Embryonic facial prominence (tissue), 1 donor: ENCODE measurements around the gene TCTN1.
"Not testable (repeated sequence)": the region's sequence is repeated elsewhere in the genome, so short reads cannot be mapped to it uniquely, and the experiment has no call there.

ENCODE experiments used
- DNase-seq: peaks from one replicate; pipeline ENCODE4 v3.0.0-alpha.2; 2016; ENCODE audit errors: extremely low spot score

Gene TCTN1

GRCh38 chr12:110585231-110585799, 28.6 kb upstream of the TCTN1 start:
- no peak for DNase-seq

GRCh38 chr12:110587102-110587501, 26.8 kb upstream of the TCTN1 start:
- DNase-seq, result not testable (repeated sequence)

- DNase-seq, result no peak
These were observed 23.9 kb upstream of the TCTN1 start for GRCh38 chr12:110590059-110590458.

GRCh38 chr12:110590806-110591326, 23.1 kb upstream of the TCTN1 start:
- peak; percentile 41 for DNase-seq

GRCh38 chr12:110591451-110592051, 22.4 kb upstream of the TCTN1 start:
- no peak for DNase-seq

- no peak for DNase-seq
These were observed 21.9 kb upstream of the TCTN1 start for GRCh38 chr12:110592078-110592477.

GRCh38 chr12:110592919-110593318, 21.0 kb upstream of the TCTN1 start:
- DNase-seq, result not testable (repeated sequence)

GRCh38 chr12:110597885-110598284, 16.0 kb upstream of the TCTN1 start:
- DNase-seq, result no peak

GRCh38 chr12:110599334-110599733, 14.6 kb upstream of the TCTN1 start:
- DNase-seq, result no peak

- DNase-seq, result no peak
These were observed 13.7 kb upstream of the TCTN1 start for GRCh38 chr12:110600254-110600653.

- not testable (repeated sequence) for DNase-seq
These were observed 11.7 kb upstream of the TCTN1 start for GRCh38 chr12:110602085-110602814.

- DNase-seq, result no peak
These were observed 7.7 kb upstream of the TCTN1 start for GRCh38 chr12:110606253-110606611.

- no peak for DNase-seq
These were observed 708 bp upstream of the TCTN1 start for GRCh38 chr12:110613071-110613770.

GRCh38 chr12:110615171-110615570, 1.2 kb downstream of the TCTN1 start:
- no peak for DNase-seq

GRCh38 chr12:110616471-110617115, 2.7 kb downstream of the TCTN1 start:
- no peak for DNase-seq

- DNase-seq, result no peak
These were observed 5.6 kb downstream of the TCTN1 start for GRCh38 chr12:110619534-110619953.

GRCh38 chr12:110622582-110622981, 8.7 kb downstream of the TCTN1 start:
- no peak for DNase-seq

GRCh38 chr12:110627500-110628195, 13.7 kb downstream of the TCTN1 start:
- no peak for DNase-seq

GRCh38 chr12:110635055-110635454, 21.1 kb downstream of the TCTN1 start:
- no peak for DNase-seq

- DNase-seq, result no peak
These were observed 22.6 kb downstream of the TCTN1 start for GRCh38 chr12:110636516-110636915.

GRCh38 chr12:110637869-110638441, 24.0 kb downstream of the TCTN1 start:
- DNase-seq, result no peak
